ENCODE results near the gene TMEM41B. TPM values are rescaled to one million over a fixed set of nuclear protein-coding genes. Genes with fewer than 3 reads are reported as not detected.
"Not testable (repeated sequence)": the region's sequence is repeated elsewhere in the genome, so short reads cannot be mapped to it uniquely, and the experiment has no call there.

Gene TMEM41B
- total and polyA plus RNA-seq, 11 donors: 14.8 to 27.8 (median 21.7) TPM

- ATAC-seq: no peak
- DNase-seq: no peak
- H3K9me3 ChIP-seq: no peaks in the 10 kb centered on the region
- no peaks in the 10 kb centered on the region for H3K27me3 ChIP-seq
- intact Hi-C loops (cut with DNase I): loop anchor here in 8 of 10 donors (5.0 to 10.0 kb wide), 8 partner anchors 52 to 205 kb away; partner anchors contain the start of genes IPO7 (in 3 of the 8), TMEM41B (in 1 of the 8) and ZNF143 (in 1 of the 8)
- TF ChIP-seq POLR2A (IDR thresholded peaks at IDR 0.05) (no peak), CTCF (IDR thresholded peaks at IDR 0.05) (peak in 4 of 12 donors; percentile 18 to 28 (median 20))
- H3K4me3 ChIP-seq: no peak overlapping the region
- 45 to 52% (median 50%) methylated on average over 4 of the region's 4 CpGs for WGBS, 4 donors
- H3K36me3 ChIP-seq: peaks cover 0 to 10% (median 5%) of the 10 kb centered on the region in 9 donors
- H3K4me1 ChIP-seq: peaks cover 4 to 44% (median 35%) of the 10 kb centered on the region in 12 donors
- peak overlapping the region in 2 of 12 donors; percentile 6 to 7 for H3K27ac ChIP-seq
These were observed 54.2 kb downstream of the TMEM41B start for GRCh38 chr11:9259981-9260837.

GRCh38 chr11:9258279-9258678, 56.1 kb downstream of the TMEM41B start:
- ATAC-seq; intact Hi-C loops (cut with DNase I); H3K4me3 ChIP-seq; H3K9me3 ChIP-seq; H3K27ac ChIP-seq; DNase-seq; H3K27me3 ChIP-seq: not testable (repeated sequence)
- Histone ChIP-seq H3K36me3 (peaks cover 0 to 19% (median 9%) of the 10 kb centered on the region in 9 donors), H3K4me1 (peaks cover 4 to 57% (median 46%) of the 10 kb centered on the region in 12 donors)
- 86 to 95% (median 92%) methylated on average over 4 of the region's 4 CpGs for WGBS, 4 donors

- peaks cover 0 to 19% (median 9%) of the 10 kb centered on the region in 9 donors for H3K36me3 ChIP-seq
- peak overlapping the region in 2 of 12 donors; percentile 18 to 37 for H3K27ac ChIP-seq
- DNase-seq (no peak), ATAC-seq (no peak)
- H3K4me3 ChIP-seq: no peak overlapping the region
- intact Hi-C loops (cut with DNase I): loop anchor here in 1 of 10 donors (5.0 kb wide), 1 partner anchor 37 kb away; no protein-coding TSS in a partner anchor
- peaks cover 6 to 56% (median 41%) of the 10 kb centered on the region in 12 donors for H3K4me1 ChIP-seq
- 72 to 76% (median 74%) methylated on average over 3 of the region's 3 CpGs for WGBS, 4 donors
- no peaks in the 10 kb centered on the region for H3K27me3 ChIP-seq
- TF ChIP-seq POLR2A (IDR thresholded peaks at IDR 0.05) (no peak), CTCF (IDR thresholded peaks at IDR 0.05) (no peak)
- no peaks in the 10 kb centered on the region for H3K9me3 ChIP-seq
These were observed 60.0 kb downstream of the TMEM41B start for GRCh38 chr11:9254416-9254815.

GRCh38 chr11:9253086-9253485, 61.3 kb downstream of the TMEM41B start:
- Histone ChIP-seq H3K4me1 (peaks cover 6 to 55% (median 42%) of the 10 kb centered on the region in 12 donors), H3K4me3 (peak overlapping the region in 4 of 12 donors; percentile 1 to 18 (median 7)), H3K27ac (peak overlapping the region in 11 of 12 donors; percentile 45 to 82 (median 60)), H3K27me3 (no peaks in the 10 kb centered on the region), H3K36me3 (peaks cover 0 to 22% (median 9%) of the 10 kb centered on the region in 9 donors), H3K9me3 (no peaks in the 10 kb centered on the region)
- DNase-seq (no peak), ATAC-seq (peak in 3 of 4 donors; percentile 34 to 69 (median 53))
- 41 to 55% (median 46%) methylated on average over 3 of the region's 3 CpGs for WGBS, 4 donors
- intact Hi-C loops (cut with DNase I): loop anchor here in 1 of 10 donors (5.0 kb wide), 1 partner anchor 36 kb away; no protein-coding TSS in a partner anchor
- TF ChIP-seq CTCF (IDR thresholded peaks at IDR 0.05): no peak
- TF ChIP-seq POLR2A (IDR thresholded peaks at IDR 0.05): no peak

Measured in heart left ventricle (tissue), 16 donors.